Liver (tissue), 9 donors: ENCODE data around the gene GLIPR1L2. TPM values are rescaled to one million over a fixed set of nuclear protein-coding genes. Genes with fewer than 3 reads are reported as not detected.

ENCODE experiments used
- DNase-seq: peaks from one replicate; pipeline ENCODE4 v3.0.0-alpha.2; 2017; ENCODE audit warnings: low spot score
- H3K27ac ChIP-seq, 2 donors: one replicate each; pipeline ENCODE4 v1.7.0; 2013; ENCODE audit warnings: inconsistent platforms in 2 of 2, low read length in 2 of 2, control low read depth in 1 of 2, low read depth in 1 of 2, mild to moderate bottlenecking in 1 of 2
- H3K27me3 ChIP-seq, 4 donors: one replicate each; pipeline versions ENCODE4 v1.6.1 to v1.7.0; 2013; ENCODE audit warnings: low read length in 3 of 4, inconsistent platforms in 1 of 4, mild to moderate bottlenecking in 1 of 4, moderate library complexity in 1 of 4; ENCODE audit not compliant: control insufficient read depth in 4 of 4, insufficient read depth in 4 of 4
- H3K36me3 ChIP-seq, 4 donors: one replicate each; pipeline versions ENCODE4 v1.6.1 to v1.7.0; 2013; ENCODE audit warnings: low read length in 3 of 4, mild to moderate bottlenecking in 3 of 4, low read depth in 1 of 4, moderate library complexity in 1 of 4; ENCODE audit not compliant: control insufficient read depth in 4 of 4, insufficient read depth in 3 of 4
- H3K4me1 ChIP-seq, 4 donors: one replicate each; pipeline versions ENCODE4 v1.6.1 to v1.7.0; 2013; ENCODE audit warnings: low read length in 3 of 4, mild to moderate bottlenecking in 3 of 4, moderate library complexity in 1 of 4; ENCODE audit not compliant: control insufficient read depth in 4 of 4, insufficient read depth in 4 of 4
- H3K4me3 ChIP-seq, 3 donors: one replicate each; pipeline versions ENCODE4 v1.6.1 to v1.7.0; 2013; ENCODE audit warnings: low read length in 3 of 3, control low read depth in 1 of 3, low read depth in 1 of 3, mild to moderate bottlenecking in 1 of 3
- H3K9ac ChIP-seq, 2 donors: one replicate each; pipeline ENCODE4 v1.7.0; 2013; ENCODE audit warnings: low read length in 2 of 2, mild to moderate bottlenecking in 2 of 2, moderate library complexity in 2 of 2, control low read depth in 1 of 2, low read depth in 1 of 2
- H3K9me3 ChIP-seq, 4 donors: one replicate each; pipeline versions ENCODE4 v1.6.1 to v1.7.0; 2013; ENCODE audit warnings: low read length in 3 of 4; ENCODE audit not compliant: control insufficient read depth in 4 of 4
- ATF3 ChIP-seq: IDR thresholded peaks from 2 replicates; pipeline ENCODE4 v1.6.1; 2016; ENCODE audit warnings: antibody characterized with exemption
- EGR1 ChIP-seq, 2 donors: IDR thresholded peaks; 2 replicates each; pipeline ENCODE4 v1.6.1; 2016 to 2018; ENCODE audit warnings: antibody characterized with exemption in 2 of 2, low read depth in 2 of 2
- FOXA1 ChIP-seq: IDR thresholded peaks from 2 replicates; pipeline ENCODE4 v1.6.1; 2016; ENCODE audit warnings: antibody characterized with exemption
- FOXA2 ChIP-seq: IDR thresholded peaks from 2 replicates; pipeline ENCODE4 v1.6.1; 2016; ENCODE audit warnings: antibody characterized with exemption
- GABPA ChIP-seq, 2 donors: IDR thresholded peaks in 1 of 2; conservative IDR thresholded peaks in 1 of 2; 2 replicates each; pipeline ENCODE4 v1.6.1; 2016; ENCODE audit warnings: antibody characterized with exemption in 2 of 2, mild to moderate bottlenecking in 1 of 2, moderate library complexity in 1 of 2
- HNF4A ChIP-seq, 2 donors: conservative IDR thresholded peaks; 2 replicates each; pipeline ENCODE4 v1.6.1; 2016; ENCODE audit warnings: antibody characterized with exemption in 2 of 2, mild to moderate bottlenecking in 2 of 2
- HNF4G ChIP-seq: IDR thresholded peaks from 2 replicates; pipeline ENCODE4 v1.6.1; 2016; ENCODE audit warnings: antibody characterized with exemption
- JUND ChIP-seq, 2 donors: IDR thresholded peaks; 2 replicates each; pipeline ENCODE4 v1.6.1; 2016; ENCODE audit warnings: antibody characterized with exemption in 2 of 2
- MAX ChIP-seq: IDR thresholded peaks from 2 replicates; pipeline ENCODE4 v1.6.1; 2016; ENCODE audit warnings: antibody characterized with exemption
- NR2F2 ChIP-seq: IDR thresholded peaks from 2 replicates; pipeline ENCODE4 v1.6.1; 2016; ENCODE audit warnings: antibody characterized with exemption
- RXRA ChIP-seq, 2 donors: IDR thresholded peaks; 2 replicates each; pipeline ENCODE4 v1.6.1; 2017 to 2018; ENCODE audit warnings: antibody characterized with exemption in 2 of 2, mild to moderate bottlenecking in 1 of 2
- SP1 ChIP-seq: IDR thresholded peaks from 2 replicates; pipeline ENCODE4 v1.6.1; 2018; ENCODE audit warnings: antibody characterized with exemption, mild to moderate bottlenecking
- TAF1 ChIP-seq: conservative IDR thresholded peaks from 2 replicates; pipeline ENCODE4 v1.6.1; 2016; ENCODE audit warnings: antibody characterized with exemption, mild to moderate bottlenecking
- YY1 ChIP-seq: IDR thresholded peaks from 2 replicates; pipeline ENCODE4 v1.6.1; 2016; ENCODE audit warnings: antibody characterized with exemption, mild to moderate bottlenecking
- ZBTB33 ChIP-seq: IDR thresholded peaks from 2 replicates; pipeline ENCODE4 v1.6.1; 2016; ENCODE audit warnings: antibody characterized with exemption
- WGBS: extraction: QIAGEN DNeasy Blood & Tissue Kit; methylation state at CpG from one replicate; pipeline ENCODE4 v1.1.7; 2013; 5-methylcytosine and 5-hydroxymethylcytosine counted together
- polyA plus RNA-seq, 2 donors: library from polyadenylated mRNA; stranded (reverse) in 1 of 2; unstranded in 1 of 2; fragments of 200-250 nt in 1 of 2; fragments of >200 nt in 1 of 2; fragmentation: Nextera tagmentation in 1 of 2; extraction: Ambion mirVana in 1 of 2; gene quantifications; one replicate each; pipeline versions ENCODE4 v1.2.1 to v1.2.3, GENCODE V29; 2013 to 2015
- total RNA-seq, 2 donors: library from RNA; depleted of rRNA; stranded (reverse); fragments of >200 nt; gene quantifications; one replicate each; pipeline ENCODE4 v1.2.3, GENCODE V29; 2014
- TF ChIP-seq, protein P1 (sequence below): fragments of 150-350 bp; IDR thresholded peaks from 2 replicates; pipeline ENCODE4 v1.5.1; 2017; ENCODE audit warnings: improper control_type of control experiment, low read depth, low read length; ENCODE audit not compliant: missing input control
- TF ChIP-seq, protein P2 (sequence below): IDR thresholded peaks from 2 replicates; pipeline ENCODE4 v1.6.1; 2016; ENCODE audit warnings: antibody characterized with exemption, mild to moderate bottlenecking
- donor health status: healthy.
- donor health status: healthy.
- donor health status: healthy.
- donor health status: healthy.
- donor health status: healthy.

Gene GLIPR1L2
- total and polyA plus RNA-seq, 4 donors, result 0.05 to 0.38 (median 0.26) TPM

- Histone ChIP-seq H3K4me3 (no peak overlapping the region), H3K36me3 (no peaks in the 10 kb centered on the region)
- DNase-seq, result no peak
Observed at GRCh38 chr12:75374971-75375370, 15.9 kb upstream of the GLIPR1L2 start.

GRCh38 chr12:75378354-75378753 is 12.5 kb upstream of the GLIPR1L2 start:
- TF ChIP-seq GABPA (IDR thresholded peaks at IDR 0.05 in 1 of 2, conservative IDR thresholded peaks at IDR 0.05 in 1 of 2), result no peak
- no peak for TF ChIP-seq YY1
- no peak for TF ChIP-seq NR2F2
- TF ChIP-seq, protein P1, sequence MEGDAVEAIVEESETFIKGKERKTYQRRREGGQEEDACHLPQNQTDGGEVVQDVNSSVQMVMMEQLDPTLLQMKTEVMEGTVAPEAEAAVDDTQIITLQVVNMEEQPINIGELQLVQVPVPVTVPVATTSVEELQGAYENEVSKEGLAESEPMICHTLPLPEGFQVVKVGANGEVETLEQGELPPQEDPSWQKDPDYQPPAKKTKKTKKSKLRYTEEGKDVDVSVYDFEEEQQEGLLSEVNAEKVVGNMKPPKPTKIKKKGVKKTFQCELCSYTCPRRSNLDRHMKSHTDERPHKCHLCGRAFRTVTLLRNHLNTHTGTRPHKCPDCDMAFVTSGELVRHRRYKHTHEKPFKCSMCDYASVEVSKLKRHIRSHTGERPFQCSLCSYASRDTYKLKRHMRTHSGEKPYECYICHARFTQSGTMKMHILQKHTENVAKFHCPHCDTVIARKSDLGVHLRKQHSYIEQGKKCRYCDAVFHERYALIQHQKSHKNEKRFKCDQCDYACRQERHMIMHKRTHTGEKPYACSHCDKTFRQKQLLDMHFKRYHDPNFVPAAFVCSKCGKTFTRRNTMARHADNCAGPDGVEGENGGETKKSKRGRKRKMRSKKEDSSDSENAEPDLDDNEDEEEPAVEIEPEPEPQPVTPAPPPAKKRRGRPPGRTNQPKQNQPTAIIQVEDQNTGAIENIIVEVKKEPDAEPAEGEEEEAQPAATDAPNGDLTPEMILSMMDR, result no peak
- Histone ChIP-seq H3K27me3 (no peaks in the 10 kb centered on the region), H3K9me3 (no peaks in the 10 kb centered on the region), H3K9ac (no peak overlapping the region), H3K4me3 (no peak overlapping the region), H3K27ac (no peak overlapping the region), H3K36me3 (no peaks in the 10 kb centered on the region), H3K4me1 (no peaks in the 10 kb centered on the region)
- WGBS, result 94% methylated on average over 1 of the region's 1 CpG
- no peak for DNase-seq

More at GRCh38 chr12:75374971-75375370, 15.9 kb upstream of the GLIPR1L2 start:
- TF ChIP-seq TAF1, result no peak
- no peak for TF ChIP-seq FOXA2
- no peak for TF ChIP-seq YY1
- TF ChIP-seq RXRA (IDR thresholded peaks at IDR 0.05), result no peak
- TF ChIP-seq JUND (IDR thresholded peaks at IDR 0.05), result no peak
- H3K27me3 ChIP-seq, result no peaks in the 10 kb centered on the region
- H3K9me3 ChIP-seq, result no peaks in the 10 kb centered on the region
- H3K9ac ChIP-seq, result no peak overlapping the region
- 93% methylated on average over 2 of the region's 2 CpGs for WGBS
- H3K4me1 ChIP-seq, result no peaks in the 10 kb centered on the region
- H3K27ac ChIP-seq, result no peak overlapping the region

DNA sequence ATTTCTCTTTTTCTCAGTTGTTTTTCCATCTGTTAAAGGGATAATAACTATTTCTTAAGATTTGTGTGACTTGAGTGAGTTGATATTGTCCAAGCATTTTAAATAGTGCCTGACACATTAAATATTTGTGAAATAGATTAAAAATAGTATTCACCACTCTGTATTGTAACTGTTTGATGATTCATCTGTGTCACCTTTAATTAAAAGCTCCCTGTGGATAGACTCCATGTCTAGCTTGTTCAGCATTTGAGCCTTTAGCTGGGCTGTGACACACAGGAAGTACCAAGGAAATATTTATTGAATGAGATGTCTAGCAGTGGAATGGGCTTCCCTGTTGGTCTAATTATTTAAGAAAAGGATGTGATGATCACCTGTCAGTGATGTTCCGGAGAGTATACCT is 1.8 kb upstream of the GLIPR1L2 start:
- H3K27ac ChIP-seq, result no peak overlapping the region

More for the DNA sequence above, 1.8 kb upstream of the GLIPR1L2 start:
- TF ChIP-seq FOXA2 (no peak), YY1 (no peak), TAF1 (no peak), MAX (no peak), ATF3 (no peak), JUND (IDR thresholded peaks at IDR 0.05) (no peak), EGR1 (IDR thresholded peaks at IDR 0.05; ENCODE audit: low read depth in 2 of 2) (no peak), NR2F2 (no peak), SP1 (no peak), FOXA1 (no peak), HNF4G (no peak), HNF4A (conservative IDR thresholded peaks at IDR 0.05) (no peak), ZBTB33 (no peak), GABPA (IDR thresholded peaks at IDR 0.05 in 1 of 2, conservative IDR thresholded peaks at IDR 0.05 in 1 of 2) (no peak)
- TF ChIP-seq, protein P2, sequence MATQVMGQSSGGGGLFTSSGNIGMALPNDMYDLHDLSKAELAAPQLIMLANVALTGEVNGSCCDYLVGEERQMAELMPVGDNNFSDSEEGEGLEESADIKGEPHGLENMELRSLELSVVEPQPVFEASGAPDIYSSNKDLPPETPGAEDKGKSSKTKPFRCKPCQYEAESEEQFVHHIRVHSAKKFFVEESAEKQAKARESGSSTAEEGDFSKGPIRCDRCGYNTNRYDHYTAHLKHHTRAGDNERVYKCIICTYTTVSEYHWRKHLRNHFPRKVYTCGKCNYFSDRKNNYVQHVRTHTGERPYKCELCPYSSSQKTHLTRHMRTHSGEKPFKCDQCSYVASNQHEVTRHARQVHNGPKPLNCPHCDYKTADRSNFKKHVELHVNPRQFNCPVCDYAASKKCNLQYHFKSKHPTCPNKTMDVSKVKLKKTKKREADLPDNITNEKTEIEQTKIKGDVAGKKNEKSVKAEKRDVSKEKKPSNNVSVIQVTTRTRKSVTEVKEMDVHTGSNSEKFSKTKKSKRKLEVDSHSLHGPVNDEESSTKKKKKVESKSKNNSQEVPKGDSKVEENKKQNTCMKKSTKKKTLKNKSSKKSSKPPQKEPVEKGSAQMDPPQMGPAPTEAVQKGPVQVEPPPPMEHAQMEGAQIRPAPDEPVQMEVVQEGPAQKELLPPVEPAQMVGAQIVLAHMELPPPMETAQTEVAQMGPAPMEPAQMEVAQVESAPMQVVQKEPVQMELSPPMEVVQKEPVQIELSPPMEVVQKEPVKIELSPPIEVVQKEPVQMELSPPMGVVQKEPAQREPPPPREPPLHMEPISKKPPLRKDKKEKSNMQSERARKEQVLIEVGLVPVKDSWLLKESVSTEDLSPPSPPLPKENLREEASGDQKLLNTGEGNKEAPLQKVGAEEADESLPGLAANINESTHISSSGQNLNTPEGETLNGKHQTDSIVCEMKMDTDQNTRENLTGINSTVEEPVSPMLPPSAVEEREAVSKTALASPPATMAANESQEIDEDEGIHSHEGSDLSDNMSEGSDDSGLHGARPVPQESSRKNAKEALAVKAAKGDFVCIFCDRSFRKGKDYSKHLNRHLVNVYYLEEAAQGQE, result no peak
- TF ChIP-seq, protein P1, result no peak
- H3K27me3 ChIP-seq, result no peaks in the 10 kb centered on the region
- 93% methylated on average over 1 of the region's 1 CpG for WGBS
- no peak overlapping the region for H3K9ac ChIP-seq
- H3K4me1 ChIP-seq, result peaks cover 0 to 14% (median 4%) of the 10 kb centered on the region in 4 donors
- DNase-seq, result no peak
- peaks cover 0 to 1% (median 0%) of the 10 kb centered on the region in 4 donors for H3K9me3 ChIP-seq
- no peak overlapping the region for H3K4me3 ChIP-seq
- no peaks in the 10 kb centered on the region for H3K36me3 ChIP-seq
